ENCODE results near the gene PRCD. TPM values are rescaled to one million over a fixed set of nuclear protein-coding genes. Genes with fewer than 3 reads are reported as not detected.
"Not testable (repeated sequence)": the region's sequence is repeated elsewhere in the genome, so short reads cannot be mapped to it uniquely, and the experiment has no call there.

The PRCD gene
- total RNA-seq, 2 donors from 2014 or later, result 0.52 to 4.6 TPM

GRCh38 chr17:76562734-76563148 is 22.9 kb downstream of the PRCD start:
- no peak for ATAC-seq
- H3K4me1 ChIP-seq, result peaks cover 63% of the 10 kb centered on the region
- H3K4me3 ChIP-seq, result no peak overlapping the region
- no peaks in the 10 kb centered on the region for H3K9me3 ChIP-seq
- no peaks in the 10 kb centered on the region for H3K27me3 ChIP-seq
- H3K36me3 ChIP-seq (replicated peaks in 1 of 2; ENCODE audit: insufficient read depth in 1 of 2, low read depth in 2 of 2), result peaks cover 2 to 8% of the 10 kb centered on the region in 2 donors
- 76 to 82% methylated on average over 5 to 6 of the region's 6 CpGs for WGBS, 2 donors
- intact Hi-C loops (cut with DNase I), result no loop called here
- TF ChIP-seq POLR2A (IDR thresholded peaks at IDR 0.05), result no peak
- no peak for TF ChIP-seq CTCF (IDR thresholded peaks at IDR 0.05)
- no peak for DNase-seq
- peak overlapping the region in 2 of 4 donors; percentile 24 to 88 for H3K27ac ChIP-seq

- intact Hi-C loops (cut with DNase I), result not testable (repeated sequence)
Measured at GRCh38 chr17:76563359-76563758, 23.5 kb downstream of the PRCD start.

GRCh38 chr17:76564991-76565727 is 25.3 kb downstream of the PRCD start:
- H3K27me3 ChIP-seq; DNase-seq; H3K36me3 ChIP-seq (replicated peaks in 1 of 2; ENCODE audit: insufficient read depth in 1 of 2, low read depth in 2 of 2); H3K9me3 ChIP-seq; ATAC-seq; intact Hi-C loops (cut with DNase I); H3K4me3 ChIP-seq: not testable (repeated sequence)
- WGBS, 2 donors, result 65 to 80% methylated on average over 5 to 8 of the region's 8 CpGs
- peak overlapping the region in 2 of 4 donors; percentile 5 to 10 for H3K27ac ChIP-seq
- H3K4me1 ChIP-seq, result peaks cover 62% of the 10 kb centered on the region

More at GRCh38 chr17:76563359-76563758, 23.5 kb downstream of the PRCD start:
- H3K27me3 ChIP-seq; H3K36me3 ChIP-seq (replicated peaks in 1 of 2; ENCODE audit: insufficient read depth in 1 of 2, low read depth in 2 of 2); ATAC-seq; H3K4me3 ChIP-seq; DNase-seq; H3K9me3 ChIP-seq; H3K27ac ChIP-seq: not testable (repeated sequence)
- 69 to 78% methylated on average over 2 of the region's 2 CpGs for WGBS, 2 donors
- peaks cover 69% of the 10 kb centered on the region for H3K4me1 ChIP-seq

- 93 to 94% methylated on average over 14 of the region's 14 CpGs for WGBS, 2 donors
- H3K36me3 ChIP-seq (replicated peaks in 1 of 2; ENCODE audit: insufficient read depth in 1 of 2, low read depth in 2 of 2), result peaks cover 2 to 8% of the 10 kb centered on the region in 2 donors
- intact Hi-C loops (cut with DNase I), result no loop called here
- H3K27me3 ChIP-seq, result no peaks in the 10 kb centered on the region
- ATAC-seq, result no peak
- no peak overlapping the region for H3K4me3 ChIP-seq
- H3K4me1 ChIP-seq, result peaks cover 58% of the 10 kb centered on the region
- no peaks in the 10 kb centered on the region for H3K9me3 ChIP-seq
- H3K27ac ChIP-seq, result peak overlapping the region in 1 of 4 donors; percentile 65
- no peak for TF ChIP-seq CTCF (IDR thresholded peaks at IDR 0.05)
- no peak for TF ChIP-seq POLR2A (IDR thresholded peaks at IDR 0.05)
- no peak for DNase-seq
Measured at GRCh38 chr17:76565728-76566612, 26.1 kb downstream of the PRCD start.

GRCh38 chr17:76566613-76566943 is 26.7 kb downstream of the PRCD start:
- Histone ChIP-seq H3K27ac (peak overlapping the region in 3 of 4 donors; percentile 65 to 88 (median 77)), H3K9me3 (no peaks in the 10 kb centered on the region), H3K36me3 (replicated peaks in 1 of 2; ENCODE audit: insufficient read depth in 1 of 2, low read depth in 2 of 2) (peaks cover 2% of the 10 kb centered on the region in 2 donors), H3K4me1 (peaks cover 52% of the 10 kb centered on the region), H3K4me3 (no peak overlapping the region), H3K27me3 (no peaks in the 10 kb centered on the region)
- DNase-seq, result no peak
- intact Hi-C loops (cut with DNase I), result no loop called here
- no peak for ATAC-seq
- 76 to 78% methylated on average over 3 of the region's 3 CpGs for WGBS, 2 donors
- TF ChIP-seq CTCF (IDR thresholded peaks at IDR 0.05), result no peak
- no peak for TF ChIP-seq POLR2A (IDR thresholded peaks at IDR 0.05)
